ENCODE results near the gene NDUFS6.

- TF ChIP-seq CTCF (IDR thresholded peaks at IDR 0.05 in 8 of 11, conservative IDR thresholded peaks at IDR 0.05 in 3 of 11) (no peak), POLR2A (IDR thresholded peaks at IDR 0.05) (no peak)
Observed at GRCh38 chr5:1808439-1808838, 7.2 kb downstream of the NDUFS6 start.
